Measurements from ENCODE around the gene GFRAL. TPM values are rescaled to one million over a fixed set of nuclear protein-coding genes. Genes with fewer than 3 reads are reported as not detected.

The GFRAL gene
- total and polyA plus RNA-seq, 10 of the 15 experiments (the other 5 are each of a cell fraction or from before 2014, with no cell fraction given) = not detected

- no peaks in the 10 kb centered on the region for H3K79me2 ChIP-seq (ENCODE audit: control insufficient read depth, insufficient read depth, low read length)
- H3K9me3 ChIP-seq (replicated peaks; ENCODE audit: control insufficient read depth, insufficient read depth, low read length) = no peaks in the 10 kb centered on the region
- no peak overlapping the region for H3K4me2 ChIP-seq (ENCODE audit: control insufficient read depth, insufficient read depth)
- DNase-seq (ENCODE audit: low read depth, low spot score) (no peak), FAIRE-seq (no peak), ATAC-seq (no peak)
- ChIA-PET RAD21 (ENCODE audit: unreplicated experiment) (no interaction called here), CTCF (no interaction called here), SMC1A (ENCODE audit: uncharacterized antibody, unreplicated experiment) (interaction anchor here (1.2 kb wide), 1 partner anchor 198 kb away, joined by 3 read pairs; no protein-coding TSS in a partner anchor), POLR2A (no interaction called here)
- 0% methylated on average over 2 of the region's 2 CpGs for WGBS (ENCODE audit: insufficient coverage, insufficient replicate concordance, low lambda C conversion rate, missing lambda C conversion rate)
- no peak overlapping the region for H3K4me3 ChIP-seq
- TF ChIP-seq RB1 (IDR thresholded peaks at IDR 0.05; ENCODE audit: borderline replicate concordance) (no peak), IRF4 (IDR thresholded peaks at IDR 0.05; ENCODE audit: low read depth, low read length) (no peak), MTA2 (IDR thresholded peaks at IDR 0.05; ENCODE audit: low read depth) (no peak), CEBPB (IDR thresholded peaks at IDR 0.05; ENCODE audit: borderline replicate concordance in 1 of 2, low read depth in 2 of 2, low read length in 2 of 2) (no peak), RCOR1 (conservative IDR thresholded peaks at IDR 0.05; ENCODE audit: low read depth, low read length) (no peak), ZBED1 (IDR thresholded peaks at IDR 0.05; ENCODE audit: borderline replicate concordance) (no peak), IKZF2 (IDR thresholded peaks at IDR 0.05) (no peak), ASH2L (IDR thresholded peaks at IDR 0.05; ENCODE audit: borderline replicate concordance, low read depth) (no peak), MEF2B (IDR thresholded peaks at IDR 0.05; ENCODE audit: partially characterized antibody, poor library complexity, severe bottlenecking) (no peak), ZBTB4 (CRISPR knock-in tag; IDR thresholded peaks at IDR 0.05) (no peak), CHD2 (IDR thresholded peaks at IDR 0.05; ENCODE audit: borderline replicate concordance, low read depth, low read length) (no peak), PAX5 (IDR thresholded peaks at IDR 0.05; ENCODE audit: borderline replicate concordance, low read depth, low read length) (no peak), CBX5 (IDR thresholded peaks at IDR 0.05; ENCODE audit: low read depth) (no peak), NR2C2 (IDR thresholded peaks at IDR 0.05; ENCODE audit: borderline replicate concordance, control insufficient read depth, insufficient read length, low read depth) (no peak)
- H3K9ac ChIP-seq (ENCODE audit: control insufficient read depth, insufficient read depth, low read length) = no peak overlapping the region
- no peaks in the 10 kb centered on the region for H3K36me3 ChIP-seq (ENCODE audit: control insufficient read depth in 2 of 2, insufficient read depth in 2 of 2, low read length in 1 of 2)
- no peaks in the 10 kb centered on the region for H3K27me3 ChIP-seq (replicated peaks in 1 of 2; ENCODE audit: control insufficient read depth in 2 of 2, insufficient read depth in 2 of 2, low read length in 1 of 2)
- intact Hi-C loops (cut with micrococcal nuclease; ENCODE audit: unreplicated experiment) = no loop called here
- H4K20me1 ChIP-seq (ENCODE audit: control insufficient read depth, insufficient read depth) = no peaks in the 10 kb centered on the region
- H3K4me1 ChIP-seq (ENCODE audit: control insufficient read depth, insufficient read depth, low read length) = no peaks in the 10 kb centered on the region
- no peak overlapping the region for H2AFZ ChIP-seq (ENCODE audit: control insufficient read depth, low read depth, low read length)
- BruUV-seq (replicated peaks) = no TSS peak
- H3K27ac ChIP-seq (ENCODE audit: control insufficient read depth, insufficient read depth) = no peak overlapping the region
- in situ Hi-C loops (cut with MboI) = no loop called here
These were observed 122.7 kb downstream of the GFRAL start for GRCh38 chr6:55450005-55450404.

Other genes starting within 250 kb of the GFRAL start
- not detected in 2 replicates for gene HCRTR2, start 153.0 kb upstream of the GFRAL start, total RNA-seq (2014; rRNA removed)
- not detected in 2 replicates for gene HCRTR2, start 153.0 kb upstream of the GFRAL start, total RNA-seq (2014; rRNA removed; fragmentation: Illumina TruSeq; extraction: Trizol)
- gene HCRTR2, start 153.0 kb upstream of the GFRAL start, total RNA-seq (2021) = not detected in 2 replicates
- not detected in 2 replicates for gene HCRTR2, start 153.0 kb upstream of the GFRAL start, polyA plus RNA-seq (2011; rRNA removed)
- not detected in 2 replicates for gene HCRTR2, start 153.0 kb upstream of the GFRAL start, polyA plus RNA-seq (2014; fragmentation: Illumina TruSeq; extraction: Trizol)
- gene HCRTR2, start 153.0 kb upstream of the GFRAL start, polyA plus RNA-seq (2014; fragmentation: Nextera tagmentation; extraction: Ambion mirVana) = not detected
- not detected in 2 replicates for gene HCRTR2, start 153.0 kb upstream of the GFRAL start, polyA plus RNA-seq (2014; rRNA removed)
- not detected for gene HCRTR2, start 153.0 kb upstream of the GFRAL start, polyA plus RNA-seq (2016; fragmentation: Nextera tagmentation; extraction: Ambion mirVana)

All from GM12878 (cell line).